SK-N-DZ (cell line): ENCODE results near the gene TCL1A.

ENCODE experiments used
- DNase-seq: peaks from one replicate; pipeline ENCODE4 v3.0.0-alpha.2; 2015; ENCODE audit warnings: low spot score
- small RNA-seq, 2 experiments: library from RNA; depleted of rRNA; stranded (forward); fragments of <200 nt; gene quantifications; one replicate each; pipeline ENCODE3, GENCODE V24; 2014

The TCL1A gene

GRCh38 chr14:95677179-95677835, 36.6 kb downstream of the TCL1A start:
- no peak for DNase-seq

- no peak for DNase-seq
Measured at GRCh38 chr14:95675486-95675885, 38.4 kb downstream of the TCL1A start.

- DNase-seq, result no peak
Measured at GRCh38 chr14:95674613-95675012, 39.3 kb downstream of the TCL1A start.

- no peak for DNase-seq
Measured at GRCh38 chr14:95668235-95668772, 45.6 kb downstream of the TCL1A start.

- DNase-seq, result no peak
Measured at GRCh38 chr14:95667249-95667693, 46.7 kb downstream of the TCL1A start.

- DNase-seq, result no peak
Measured at GRCh38 chr14:95666450-95666849, 47.5 kb downstream of the TCL1A start.

- peak; percentile 9 for DNase-seq
Measured at GRCh38 chr14:95665530-95665929, 48.4 kb downstream of the TCL1A start.

- DNase-seq, result no peak
Measured at GRCh38 chr14:95664546-95664945, 49.4 kb downstream of the TCL1A start.

- DNase-seq, result no peak
Measured at GRCh38 chr14:95664066-95664465, 49.9 kb downstream of the TCL1A start.

- DNase-seq, result no peak
Measured at GRCh38 chr14:95663226-95663797, 50.6 kb downstream of the TCL1A start.

GRCh38 chr14:95662376-95663186, 51.3 kb downstream of the TCL1A start:
- no peak for DNase-seq

- no peak for DNase-seq
Measured at GRCh38 chr14:95660651-95661515, 53.0 kb downstream of the TCL1A start.

- no peak for DNase-seq
Measured at GRCh38 chr14:95659990-95660385, 53.9 kb downstream of the TCL1A start.

Small RNAs within 50 kb of the gene (small RNA-seq; reads per million reads assigned to genes)
- gene RF02193, result 0 reads per million in 2 experiments
